ENCODE data around the gene ANKRD33B.

ANKRD33B gene

DNA sequence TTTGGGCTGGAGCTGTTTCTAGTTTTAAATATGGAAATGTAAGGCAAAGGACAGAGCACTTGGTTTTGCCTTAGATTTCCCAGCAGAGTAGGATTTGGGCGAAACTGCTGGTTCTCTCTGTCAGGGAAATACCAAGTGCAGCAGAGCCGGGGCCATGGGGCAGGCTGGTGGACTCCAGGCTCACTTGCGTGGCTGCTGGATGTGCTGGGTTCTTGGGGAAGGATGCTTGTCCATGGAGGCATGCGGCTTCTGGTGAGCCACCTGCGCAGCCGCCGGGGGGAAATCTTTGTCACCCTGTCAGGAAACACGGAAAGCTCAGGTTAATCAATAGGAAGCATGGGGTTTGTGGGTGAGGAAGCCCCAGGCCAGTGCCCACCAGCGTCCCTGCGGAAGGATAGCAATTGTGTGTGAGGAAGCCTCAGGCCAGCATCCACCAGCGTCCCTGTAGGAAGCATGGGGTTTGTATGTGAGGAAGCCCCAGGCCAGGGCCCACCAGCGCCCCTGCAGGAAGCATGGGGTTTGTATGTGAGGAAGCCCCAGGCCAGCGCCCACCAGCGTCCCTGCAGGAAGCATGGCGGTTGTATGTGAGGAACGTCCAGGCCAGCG lies 117.1 kb downstream of the ANKRD33B start:
- no peak for DNase-seq

DNA sequence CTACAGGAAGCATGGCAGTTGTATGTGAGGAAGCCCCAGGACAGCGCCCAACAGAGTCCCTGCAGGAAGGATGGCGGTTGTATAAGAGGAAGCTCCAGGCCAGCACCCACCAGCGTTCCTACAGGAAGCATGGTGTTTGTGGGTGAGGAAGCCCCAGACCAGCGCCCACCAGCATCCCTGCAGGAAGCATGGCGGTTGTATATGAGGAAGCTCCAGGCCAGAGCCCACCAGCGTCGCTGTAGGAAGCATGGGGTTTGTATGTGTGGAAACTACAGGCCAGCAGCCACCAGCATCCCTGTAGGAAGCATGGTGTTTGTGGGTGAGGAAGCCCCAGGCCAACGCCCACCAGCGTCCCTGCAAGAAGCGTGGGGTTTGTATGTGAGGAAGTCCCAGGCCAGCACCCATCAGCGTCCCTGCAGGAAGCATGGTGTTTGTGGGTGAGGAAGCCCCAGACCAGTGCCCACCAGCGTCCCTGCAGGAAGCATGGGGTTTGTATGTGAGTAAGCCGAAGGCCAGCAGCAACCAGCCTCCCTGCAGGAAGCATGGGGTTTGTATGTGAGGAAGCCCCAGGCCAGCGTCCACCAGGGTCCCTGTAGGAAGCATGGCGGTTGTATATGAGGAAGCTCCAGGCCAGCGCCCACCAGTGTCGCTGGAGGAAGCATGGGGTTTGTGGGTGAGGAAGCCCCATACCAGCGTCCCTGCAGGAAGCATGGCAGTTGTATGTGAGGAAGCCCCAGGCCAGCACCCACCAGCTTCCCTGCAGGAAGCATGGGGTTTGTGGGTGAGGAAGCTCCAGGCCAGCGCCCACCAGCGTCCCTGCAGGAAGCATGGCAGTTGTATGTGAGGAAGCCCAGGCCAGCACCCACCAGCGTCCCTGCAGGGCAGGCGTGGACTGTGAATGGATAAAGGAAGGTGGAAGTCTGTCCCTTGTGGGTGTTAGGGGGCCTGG lies 118.1 kb downstream of the ANKRD33B start:
- DNase-seq, result no peak

DNA sequence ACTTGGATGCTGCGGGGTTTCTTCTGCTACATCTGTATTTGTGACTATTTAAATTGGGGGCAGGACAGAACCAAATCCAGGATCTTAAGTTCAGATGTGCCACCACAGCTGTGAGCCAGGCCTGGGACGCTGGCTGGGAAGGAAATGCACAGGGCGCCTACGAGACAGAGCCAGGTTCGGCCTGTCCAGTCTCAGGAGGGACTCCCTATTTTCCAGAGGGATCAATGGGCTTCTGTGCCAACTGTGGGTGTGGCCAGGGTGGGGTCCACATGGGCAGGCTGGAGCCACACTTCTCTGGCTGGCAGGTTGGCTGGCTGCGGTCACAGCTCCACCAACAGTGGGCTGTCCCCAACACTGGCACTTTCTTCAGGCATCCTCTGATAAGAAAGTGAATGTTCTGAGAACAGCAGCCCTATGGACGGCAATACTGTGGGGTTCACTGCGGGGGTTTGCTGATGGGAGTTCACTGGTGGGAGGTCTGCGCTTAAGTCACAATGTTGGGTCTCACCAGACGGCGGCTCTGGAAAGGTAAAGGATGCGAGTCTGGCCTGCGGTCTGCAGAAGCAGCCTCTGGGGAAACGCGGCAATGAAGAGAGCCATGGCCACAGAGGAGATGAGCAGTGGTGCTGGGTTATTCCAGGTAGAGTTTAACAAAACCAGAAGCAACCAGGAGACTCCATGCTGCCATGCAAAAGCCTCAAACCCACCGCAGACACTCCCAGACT lies 119.1 kb downstream of the ANKRD33B start:
- DNase-seq, result no peak

- DNase-seq, result no peak
Observed at GRCh38 chr5:10684303-10685086, 120.6 kb downstream of the ANKRD33B start.

DNA sequence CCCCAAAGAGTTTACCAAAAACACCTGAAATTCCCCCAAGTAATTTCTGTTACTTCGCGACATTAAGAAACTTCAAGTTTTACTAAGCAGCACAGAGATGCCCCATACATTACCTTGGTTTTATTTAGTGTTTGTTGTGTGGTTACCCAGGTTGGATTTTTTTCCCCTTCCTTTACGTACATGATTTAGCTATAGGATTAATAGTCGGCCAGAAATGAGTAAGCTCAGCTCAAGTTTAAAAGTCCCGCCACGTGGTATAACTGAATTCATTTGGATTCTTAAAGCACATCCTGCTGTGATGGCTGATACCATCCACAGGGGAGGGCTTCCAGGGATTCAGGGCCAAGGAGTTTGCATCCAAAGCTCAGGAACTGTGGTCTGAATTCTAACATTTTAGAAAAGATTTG lies 121.2 kb downstream of the ANKRD33B start:
- peak in 1 of 5 donors; percentile 39 for DNase-seq

DNA sequence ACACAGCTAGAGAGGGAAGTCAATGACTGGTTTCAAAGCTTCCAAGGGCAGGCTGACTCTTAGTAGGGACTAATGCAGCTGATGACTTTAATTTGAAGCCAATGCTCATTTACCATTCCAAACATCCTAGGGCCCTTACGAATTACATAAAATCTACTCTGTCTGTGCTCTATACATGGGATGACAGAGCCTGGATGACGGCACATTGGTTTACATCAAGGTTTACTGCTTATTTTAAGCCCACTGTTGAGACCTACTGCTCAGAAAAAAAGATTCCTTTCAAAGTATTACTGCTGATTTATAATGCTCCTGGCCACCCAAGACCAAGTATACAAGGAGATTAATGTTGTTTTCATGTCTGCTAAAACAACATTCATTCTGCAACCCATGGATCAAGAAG lies 123.0 kb downstream of the ANKRD33B start:
- no peak for DNase-seq

DNA sequence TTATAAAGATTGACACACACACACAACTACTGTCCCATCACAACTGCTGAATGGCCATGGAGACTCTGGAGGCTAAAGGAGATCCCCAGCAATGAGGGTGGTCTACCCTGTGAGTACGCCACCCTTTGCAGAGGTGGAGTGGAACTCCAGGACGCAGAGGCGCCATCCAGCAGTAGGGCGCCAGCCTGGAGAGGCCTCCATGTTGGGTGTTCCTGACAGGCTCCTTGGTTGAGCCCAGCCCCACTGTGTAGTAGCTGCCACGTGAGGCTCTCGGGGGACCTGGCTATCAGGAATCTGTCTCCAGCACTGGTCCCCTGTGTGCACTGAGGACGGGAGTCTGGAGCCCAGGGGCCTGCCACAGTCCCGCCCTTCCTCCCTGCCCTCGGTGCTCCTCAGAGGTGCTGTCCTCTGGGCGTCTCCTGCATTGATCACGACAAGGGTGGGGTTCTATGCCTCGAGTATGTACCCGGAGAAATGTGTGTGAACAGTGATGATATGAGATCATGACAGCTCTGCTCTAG lies 124.8 kb downstream of the ANKRD33B start:
- DNase-seq, result no peak

DNA sequence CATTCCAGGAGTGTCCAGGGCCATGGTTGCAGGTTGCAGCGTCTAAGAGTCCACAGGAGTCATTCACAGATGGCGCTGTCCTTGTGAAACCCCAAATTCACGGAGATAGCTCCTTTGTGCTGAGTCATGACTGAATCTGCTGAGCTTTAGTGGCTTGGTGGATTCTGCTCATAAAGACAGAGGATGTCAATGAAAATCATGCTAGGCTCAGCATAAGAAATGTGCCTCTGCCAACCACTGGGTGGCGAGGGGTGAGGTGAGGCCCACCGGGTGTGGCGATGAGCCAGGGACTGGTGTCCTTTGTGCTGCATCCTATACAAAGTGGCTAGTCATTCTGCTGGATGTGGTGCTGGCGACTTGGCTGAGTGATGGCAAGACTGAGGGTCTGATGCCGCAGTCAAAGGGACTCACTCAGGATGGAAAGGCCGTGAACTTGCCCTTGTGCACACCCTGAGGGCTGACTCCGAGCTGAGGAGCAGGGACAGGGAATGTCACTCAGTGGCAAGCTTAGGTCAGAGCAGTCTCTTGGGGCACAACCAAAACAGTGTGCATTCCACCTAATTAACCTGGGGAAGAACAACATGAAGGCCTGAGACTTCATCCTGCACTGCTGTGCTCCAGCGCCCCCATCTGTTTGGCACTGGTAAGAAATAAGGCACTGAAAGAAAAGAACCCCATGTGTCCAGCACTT lies 125.7 kb downstream of the ANKRD33B start:
- DNase-seq, result peak in 1 of 5 donors; percentile 41

GRCh38 chr5:10690460-10691440 lies 126.9 kb downstream of the ANKRD33B start:
- no peak for DNase-seq

- no peak for DNase-seq
Observed at GRCh38 chr5:10691826-10692785, 128.2 kb downstream of the ANKRD33B start.

DNA sequence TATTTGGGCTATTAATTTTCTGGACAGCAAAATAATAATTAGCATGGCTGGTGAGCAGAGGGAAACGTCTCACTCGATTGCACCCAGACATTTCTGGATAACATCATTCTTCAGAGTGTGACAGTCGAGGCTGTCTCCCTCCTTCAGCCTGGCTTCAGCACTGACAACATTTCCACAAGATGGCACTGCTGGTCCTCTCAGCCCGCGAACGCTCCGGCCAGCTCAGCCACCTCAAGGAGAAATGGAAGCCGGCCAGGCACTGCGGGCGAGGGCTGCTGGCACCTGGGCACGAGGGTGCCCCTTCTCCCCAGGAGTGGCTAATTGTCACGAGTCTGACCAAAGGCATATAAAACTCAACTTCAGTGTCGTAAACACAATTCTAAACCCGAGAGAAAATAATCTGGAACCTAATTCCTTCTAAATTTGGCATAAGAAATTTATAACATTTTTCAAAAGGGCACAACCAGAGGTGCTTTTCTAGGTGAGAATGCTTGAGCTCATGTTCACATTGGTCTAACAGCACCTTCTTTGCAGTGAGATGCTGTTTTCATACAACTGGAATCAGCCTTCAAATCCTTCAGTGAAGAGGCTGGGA lies 131.3 kb downstream of the ANKRD33B start:
- DNase-seq, result no peak

DNA sequence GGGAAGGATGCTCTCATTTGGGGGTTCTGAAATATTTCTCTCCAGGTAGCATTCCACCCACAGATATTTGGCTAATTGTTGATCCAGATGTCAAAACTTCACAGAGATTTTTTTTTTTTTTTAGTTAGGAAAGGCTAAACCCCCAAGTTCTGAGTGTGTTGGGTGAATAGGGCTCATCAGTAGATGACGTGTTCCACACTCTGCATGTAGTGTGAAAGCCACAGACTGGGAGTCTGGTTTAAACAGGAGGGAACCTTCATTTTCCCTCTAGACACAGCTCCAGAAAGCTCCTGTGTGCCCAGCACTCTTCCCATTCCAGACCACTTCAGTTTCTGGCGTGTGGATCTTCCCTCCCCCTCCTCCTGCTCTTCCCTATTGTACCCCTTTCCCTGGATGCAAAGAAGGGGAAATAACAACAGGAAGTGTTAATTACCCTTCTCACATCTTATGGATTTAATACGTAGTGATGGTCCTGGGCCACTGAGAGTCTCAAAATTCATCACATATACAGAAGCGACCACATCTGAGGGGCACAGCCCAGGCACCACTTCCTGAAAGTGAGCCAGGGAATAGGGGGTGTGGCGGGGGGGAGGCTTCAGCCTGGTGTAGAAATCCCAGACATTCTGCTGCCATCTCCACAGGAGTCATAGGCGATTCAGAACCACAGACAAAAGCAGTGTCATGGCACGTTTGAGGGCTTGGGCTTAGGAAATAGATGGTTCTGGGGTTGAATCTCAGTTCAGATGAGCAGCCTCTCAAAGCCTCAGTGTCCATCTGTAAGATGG lies 132.1 kb downstream of the ANKRD33B start:
- DNase-seq, result no peak

- no peak for DNase-seq
Observed at GRCh38 chr5:10699281-10699874, 135.5 kb downstream of the ANKRD33B start.

- no peak for DNase-seq
Observed at GRCh38 chr5:10699987-10700386, 136.1 kb downstream of the ANKRD33B start.

- DNase-seq, result no peak
Observed at GRCh38 chr5:10700516-10700915, 136.6 kb downstream of the ANKRD33B start.

DNA sequence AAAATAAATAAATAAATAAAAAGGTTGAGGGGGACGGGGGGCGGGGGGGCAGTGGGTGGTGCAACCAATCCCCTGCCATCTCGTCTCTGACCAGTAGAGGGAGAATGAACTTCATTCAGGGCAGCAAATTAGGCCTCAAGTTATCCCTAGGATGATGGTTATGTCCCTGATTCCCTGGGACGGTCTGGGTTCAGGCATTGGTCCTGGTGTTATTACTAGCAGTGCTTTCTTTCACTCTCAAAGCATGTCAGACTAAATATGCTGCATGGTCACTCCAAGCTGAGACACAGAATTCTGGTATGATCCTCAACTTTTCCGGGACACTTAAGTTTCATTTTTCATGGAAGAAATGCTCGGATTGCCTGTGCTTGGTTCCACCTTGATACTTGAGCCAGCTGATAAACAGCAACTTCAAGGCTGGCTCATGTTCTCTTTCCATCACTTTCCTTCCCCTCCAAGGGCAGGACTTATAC lies 137.7 kb downstream of the ANKRD33B start:
- DNase-seq, result peak in 2 of 5 donors; percentile 10 to 20

GRCh38 chr5:10702040-10702629 lies 138.3 kb downstream of the ANKRD33B start:
- DNase-seq, result no peak
